ENCODE data around the gene FTSJ1.

The FTSJ1 gene

GRCh38 chrX:48470110-48470832, 5.7 kb upstream of the FTSJ1 start, which contains the start of gene SLC38A5:
Gene SLC38A5 (minus strand): TSS chrX:48470260. CDS start chrX:48467924, 2,336 bp downstream.
- FAIRE-seq (no peak), DNase-seq (ENCODE audit: insufficient read length, low spot score) (no peak)
- TF ChIP-seq PAX5 (IDR thresholded peaks at IDR 0.05; ENCODE audit: insufficient read depth, low read length, severe bottlenecking) (no peak), POLR2AphosphoS5 (IDR thresholded peaks at IDR 0.05; ENCODE audit: low read depth, low read length) (no peak), POU2F2 (IDR thresholded peaks at IDR 0.05; ENCODE audit: low read depth, low read length) (no peak), TAF1 (IDR thresholded peaks at IDR 0.05; ENCODE audit: low read depth, low read length) (no peak), SPI1 (IDR thresholded peaks at IDR 0.05; ENCODE audit: low read depth, low read length) (no peak), POLR2A (IDR thresholded peaks at IDR 0.05; ENCODE audit: low read depth, low read length) (no peak)

- no peak for TF ChIP-seq SPI1 (IDR thresholded peaks at IDR 0.05; ENCODE audit: low read depth, low read length)
- TF ChIP-seq POU2F2 (IDR thresholded peaks at IDR 0.05; ENCODE audit: low read depth, low read length), result no peak
- TF ChIP-seq PAX5 (IDR thresholded peaks at IDR 0.05; ENCODE audit: insufficient read depth, low read length, severe bottlenecking), result no peak
- no peak for TF ChIP-seq POLR2AphosphoS5 (IDR thresholded peaks at IDR 0.05; ENCODE audit: low read depth, low read length)
- TF ChIP-seq TAF1 (IDR thresholded peaks at IDR 0.05; ENCODE audit: low read depth, low read length), result no peak
- TF ChIP-seq POLR2A (IDR thresholded peaks at IDR 0.05; ENCODE audit: low read depth, low read length), result no peak
- DNase-seq (ENCODE audit: insufficient read length, low spot score) (no peak), FAIRE-seq (no peak)
Observed at GRCh38 chrX:48470833-48471118, 5.2 kb upstream of the FTSJ1 start.

GRCh38 chrX:48471504-48471903, 4.5 kb upstream of the FTSJ1 start:
- no peak for FAIRE-seq
- DNase-seq (ENCODE audit: insufficient read length, low spot score), result no peak
- TF ChIP-seq SPI1 (IDR thresholded peaks at IDR 0.05; ENCODE audit: low read depth, low read length) (no peak), TAF1 (IDR thresholded peaks at IDR 0.05; ENCODE audit: low read depth, low read length) (no peak), POU2F2 (IDR thresholded peaks at IDR 0.05; ENCODE audit: low read depth, low read length) (no peak)

GRCh38 chrX:48472225-48472624, 3.8 kb upstream of the FTSJ1 start:
- FAIRE-seq (no peak), DNase-seq (ENCODE audit: insufficient read length, low spot score) (no peak)
- TF ChIP-seq POU2F2 (IDR thresholded peaks at IDR 0.05; ENCODE audit: low read depth, low read length) (no peak), TAF1 (IDR thresholded peaks at IDR 0.05; ENCODE audit: low read depth, low read length) (no peak), PAX5 (IDR thresholded peaks at IDR 0.05; ENCODE audit: insufficient read depth, low read length, severe bottlenecking) (no peak), POLR2A (IDR thresholded peaks at IDR 0.05; ENCODE audit: low read depth, low read length) (no peak), POLR2AphosphoS5 (IDR thresholded peaks at IDR 0.05; ENCODE audit: low read depth, low read length) (no peak), SPI1 (IDR thresholded peaks at IDR 0.05; ENCODE audit: low read depth, low read length) (no peak)

- no peak for TF ChIP-seq SPI1 (IDR thresholded peaks at IDR 0.05; ENCODE audit: low read depth, low read length)
- no peak for TF ChIP-seq PAX5 (IDR thresholded peaks at IDR 0.05; ENCODE audit: insufficient read depth, low read length, severe bottlenecking)
- TF ChIP-seq POLR2A (IDR thresholded peaks at IDR 0.05; ENCODE audit: low read depth, low read length), result no peak
- no peak for TF ChIP-seq POLR2AphosphoS5 (IDR thresholded peaks at IDR 0.05; ENCODE audit: low read depth, low read length)
- no peak for TF ChIP-seq TAF1 (IDR thresholded peaks at IDR 0.05; ENCODE audit: low read depth, low read length)
- TF ChIP-seq POU2F2 (IDR thresholded peaks at IDR 0.05; ENCODE audit: low read depth, low read length), result no peak
- DNase-seq (ENCODE audit: insufficient read length, low spot score) (no peak), FAIRE-seq (no peak)
Observed at GRCh38 chrX:48472851-48473703, 2.9 kb upstream of the FTSJ1 start.

GRCh38 chrX:48473704-48473990, 2.4 kb upstream of the FTSJ1 start:
- DNase-seq (ENCODE audit: insufficient read length, low spot score) (no peak), FAIRE-seq (no peak)
- TF ChIP-seq POLR2A (IDR thresholded peaks at IDR 0.05; ENCODE audit: low read depth, low read length) (no peak), POLR2AphosphoS5 (IDR thresholded peaks at IDR 0.05; ENCODE audit: low read depth, low read length) (no peak), SPI1 (IDR thresholded peaks at IDR 0.05; ENCODE audit: low read depth, low read length) (no peak), POU2F2 (IDR thresholded peaks at IDR 0.05; ENCODE audit: low read depth, low read length) (no peak), TAF1 (IDR thresholded peaks at IDR 0.05; ENCODE audit: low read depth, low read length) (no peak), PAX5 (IDR thresholded peaks at IDR 0.05; ENCODE audit: insufficient read depth, low read length, severe bottlenecking) (no peak)

GRCh38 chrX:48474127-48474526, 1.9 kb upstream of the FTSJ1 start:
- TF ChIP-seq POU2F2 (IDR thresholded peaks at IDR 0.05; ENCODE audit: low read depth, low read length) (no peak), TAF1 (IDR thresholded peaks at IDR 0.05; ENCODE audit: low read depth, low read length) (no peak), PAX5 (IDR thresholded peaks at IDR 0.05; ENCODE audit: insufficient read depth, low read length, severe bottlenecking) (no peak), POLR2AphosphoS5 (IDR thresholded peaks at IDR 0.05; ENCODE audit: low read depth, low read length) (no peak), SPI1 (IDR thresholded peaks at IDR 0.05; ENCODE audit: low read depth, low read length) (no peak)
- FAIRE-seq, result no peak

GRCh38 chrX:48474581-48474980, 1.4 kb upstream of the FTSJ1 start:
- TF ChIP-seq POLR2AphosphoS5 (IDR thresholded peaks at IDR 0.05; ENCODE audit: low read depth, low read length) (no peak), SPI1 (IDR thresholded peaks at IDR 0.05; ENCODE audit: low read depth, low read length) (no peak), POU2F2 (IDR thresholded peaks at IDR 0.05; ENCODE audit: low read depth, low read length) (no peak), POLR2A (IDR thresholded peaks at IDR 0.05; ENCODE audit: low read depth, low read length) (no peak), TAF1 (IDR thresholded peaks at IDR 0.05; ENCODE audit: low read depth, low read length) (no peak), PAX5 (IDR thresholded peaks at IDR 0.05; ENCODE audit: insufficient read depth, low read length, severe bottlenecking) (no peak)
- no peak for FAIRE-seq
- no peak for DNase-seq (ENCODE audit: insufficient read length, low spot score)

More at GRCh38 chrX:48474127-48474526, 1.9 kb upstream of the FTSJ1 start:
- no peak for DNase-seq (ENCODE audit: insufficient read length, low spot score)

- TF ChIP-seq PAX5 (IDR thresholded peaks at IDR 0.05; ENCODE audit: insufficient read depth, low read length, severe bottlenecking), result no peak
- TF ChIP-seq POLR2A (IDR thresholded peaks at IDR 0.05; ENCODE audit: low read depth, low read length), result no peak
- TF ChIP-seq TAF1 (IDR thresholded peaks at IDR 0.05; ENCODE audit: low read depth, low read length), result no peak
- TF ChIP-seq POLR2AphosphoS5 (IDR thresholded peaks at IDR 0.05; ENCODE audit: low read depth, low read length), result no peak
- no peak for TF ChIP-seq SPI1 (IDR thresholded peaks at IDR 0.05; ENCODE audit: low read depth, low read length)
- TF ChIP-seq POU2F2 (IDR thresholded peaks at IDR 0.05; ENCODE audit: low read depth, low read length), result no peak
- no peak for FAIRE-seq
Observed at GRCh38 chrX:48475296-48475695, 703 bp upstream of the FTSJ1 start.

More at GRCh38 chrX:48475296-48475695, 703 bp upstream of the FTSJ1 start:
- DNase-seq (ENCODE audit: insufficient read length, low spot score), result no peak

Measured in GM12891 (cell line).